ENCODE results near the gene FOXP1. TPM values are rescaled to one million over a fixed set of nuclear protein-coding genes. Genes with fewer than 3 reads are reported as not detected.

FOXP1 gene
- total RNA-seq, 1 experiment from 2014 or later = 2.9 TPM

GRCh38 chr3:71253169-71253568 is 330.4 kb downstream of the FOXP1 start:
- CTCF ChIA-PET = interaction anchor here (0.5 kb wide), 1 partner anchor 272 kb away, joined by 18 read pairs; no protein-coding TSS in a partner anchor
- no TSS peak for BruUV-seq (replicated peaks)

DNA sequence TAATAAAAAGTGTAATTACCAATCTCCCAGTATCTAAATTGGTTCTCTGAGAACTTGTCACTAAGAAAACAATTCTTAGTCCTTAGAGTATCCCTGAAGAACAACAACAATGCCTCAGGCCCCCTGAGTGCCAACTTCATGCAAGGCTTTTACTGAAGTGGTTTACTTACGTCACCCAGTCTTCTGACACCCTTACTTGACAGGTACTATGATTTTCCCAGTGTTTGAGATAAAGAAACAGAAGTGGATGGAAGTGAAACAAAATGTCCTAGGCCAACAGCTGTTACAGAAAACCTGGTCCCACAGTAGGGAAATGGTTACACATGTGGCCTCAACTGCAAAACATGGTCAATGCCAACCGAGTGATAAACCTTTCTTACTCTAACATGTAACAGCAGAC is 331.1 kb downstream of the FOXP1 start:
- Histone ChIP-seq H3K9me3 (ENCODE audit: control insufficient read depth, insufficient read depth, low read depth, low read length) (no peaks in the 10 kb centered on the region), H3K4me3 (ENCODE audit: low read depth in 2 of 2, low read length in 2 of 2) (no peak overlapping the region), H3K4me1 (ENCODE audit: control insufficient read depth, insufficient read depth, low read length) (no peaks in the 10 kb centered on the region), H3K27me3 (ENCODE audit: control insufficient read depth, insufficient read depth, low read length) (no peaks in the 10 kb centered on the region), H3K27ac (ENCODE audit: low read length) (no peak overlapping the region), H3K36me3 (ENCODE audit: control insufficient read depth, insufficient read depth, low read length) (no peaks in the 10 kb centered on the region)
- CTCF ChIA-PET = interaction anchor here (0.7 kb wide), 1 partner anchor 104 kb away, joined by 3 read pairs; no protein-coding TSS in a partner anchor
- DNase-seq (ENCODE audit: low read depth, low spot score) = no peak
- POLR2A ChIA-PET = no interaction called here
- intact Hi-C loops (cut with micrococcal nuclease; ENCODE audit: unreplicated experiment) (no loop called here), in situ Hi-C loops (cut with HindIII; ENCODE audit: low pct_unique_long_range_greater_than_20kb, low sequenced_read_pairs) (no loop called here)
- BruUV-seq (replicated peaks) = no TSS peak
- ATAC-seq = no peak
- TF ChIP-seq POLR2AphosphoS5 (IDR thresholded peaks at IDR 0.05; ENCODE audit: low read depth, low read length) = no peak
- no peak for TF ChIP-seq TCF7L2 (IDR thresholded peaks at IDR 0.05; ENCODE audit: low read depth, low read length)
- TF ChIP-seq SIN3A (IDR thresholded peaks at IDR 0.05; ENCODE audit: borderline replicate concordance, insufficient read depth, low read depth, low read length) = no peak
- no peak for TF ChIP-seq REST (IDR thresholded peaks at IDR 0.05; ENCODE audit: insufficient read depth in 1 of 2, low read depth in 2 of 2, low read length in 1 of 2)
- TF ChIP-seq, protein P1, sequence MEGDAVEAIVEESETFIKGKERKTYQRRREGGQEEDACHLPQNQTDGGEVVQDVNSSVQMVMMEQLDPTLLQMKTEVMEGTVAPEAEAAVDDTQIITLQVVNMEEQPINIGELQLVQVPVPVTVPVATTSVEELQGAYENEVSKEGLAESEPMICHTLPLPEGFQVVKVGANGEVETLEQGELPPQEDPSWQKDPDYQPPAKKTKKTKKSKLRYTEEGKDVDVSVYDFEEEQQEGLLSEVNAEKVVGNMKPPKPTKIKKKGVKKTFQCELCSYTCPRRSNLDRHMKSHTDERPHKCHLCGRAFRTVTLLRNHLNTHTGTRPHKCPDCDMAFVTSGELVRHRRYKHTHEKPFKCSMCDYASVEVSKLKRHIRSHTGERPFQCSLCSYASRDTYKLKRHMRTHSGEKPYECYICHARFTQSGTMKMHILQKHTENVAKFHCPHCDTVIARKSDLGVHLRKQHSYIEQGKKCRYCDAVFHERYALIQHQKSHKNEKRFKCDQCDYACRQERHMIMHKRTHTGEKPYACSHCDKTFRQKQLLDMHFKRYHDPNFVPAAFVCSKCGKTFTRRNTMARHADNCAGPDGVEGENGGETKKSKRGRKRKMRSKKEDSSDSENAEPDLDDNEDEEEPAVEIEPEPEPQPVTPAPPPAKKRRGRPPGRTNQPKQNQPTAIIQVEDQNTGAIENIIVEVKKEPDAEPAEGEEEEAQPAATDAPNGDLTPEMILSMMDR (IDR thresholded peaks at IDR 0.05) = no peak

More at GRCh38 chr3:71253169-71253568, 330.4 kb downstream of the FOXP1 start:
- intact Hi-C loops (cut with micrococcal nuclease; ENCODE audit: unreplicated experiment) = no loop called here
- in situ Hi-C loops (cut with HindIII; ENCODE audit: low pct_unique_long_range_greater_than_20kb, low sequenced_read_pairs) = no loop called here
- Histone ChIP-seq H3K27me3 (ENCODE audit: control insufficient read depth, insufficient read depth, low read length) (no peaks in the 10 kb centered on the region), H3K9me3 (ENCODE audit: control insufficient read depth, insufficient read depth, low read depth, low read length) (no peaks in the 10 kb centered on the region), H3K27ac (ENCODE audit: low read length) (no peak overlapping the region), H3K36me3 (ENCODE audit: control insufficient read depth, insufficient read depth, low read length) (no peaks in the 10 kb centered on the region), H3K4me1 (ENCODE audit: control insufficient read depth, insufficient read depth, low read length) (no peaks in the 10 kb centered on the region), H3K4me3 (ENCODE audit: low read depth in 2 of 2, low read length in 2 of 2) (no peak overlapping the region)
- no peak for ATAC-seq
- DNase-seq (ENCODE audit: low read depth, low spot score) = no peak
- TF ChIP-seq POLR2AphosphoS5 (IDR thresholded peaks at IDR 0.05; ENCODE audit: low read depth, low read length) = no peak
- no peak for TF ChIP-seq REST (IDR thresholded peaks at IDR 0.05; ENCODE audit: insufficient read depth in 1 of 2, low read depth in 2 of 2, low read length in 1 of 2)
- no peak for TF ChIP-seq SIN3A (IDR thresholded peaks at IDR 0.05; ENCODE audit: borderline replicate concordance, insufficient read depth, low read depth, low read length)
- POLR2A ChIA-PET = no interaction called here

All from Panc1 (cell line).